Heart left ventricle (tissue), 16 donors: ENCODE measurements around the gene SLC25A21. TPM values are rescaled to one million over a fixed set of nuclear protein-coding genes. Genes with fewer than 3 reads are reported as not detected.
"Not testable (repeated sequence)": the region's sequence is repeated elsewhere in the genome, so short reads cannot be mapped to it uniquely, and the experiment has no call there.

Experiments used
- ATAC-seq, 4 donors: fragments of 200-7000 bp; cut with Tn5 transposase; one replicate each; pipeline ENCODE4 v1.9.1; 2020 to 2022; ENCODE audit warnings: moderate library complexity in 4 of 4, mild to moderate bottlenecking in 3 of 4, moderate number of reproducible peaks in 1 of 4
- DNase-seq, 5 donors: peaks; one replicate each; pipeline ENCODE4 v3.0.0-alpha.2; 2020
- H3K27ac ChIP-seq, 12 donors: fragments of 200-600 bp; sonication (generic) in 4 of 12; one replicate each; pipeline versions ENCODE4 v1.5.0 to v1.8.0; 2016 to 2022; ENCODE audit warnings: mild to moderate bottlenecking in 2 of 12
- H3K27me3 ChIP-seq, 9 donors: fragments of 200-600 bp; sonication (generic) in 2 of 9; one replicate each; pipeline versions ENCODE4 v1.5.1 to v1.8.0; 2016 to 2022; ENCODE audit warnings: mild to moderate bottlenecking in 3 of 9
- H3K36me3 ChIP-seq, 9 donors: fragments of 200-600 bp; sonication (generic) in 2 of 9; one replicate each; pipeline versions ENCODE4 v1.5.0 to v1.8.0; 2018 to 2022; ENCODE audit warnings: mild to moderate bottlenecking in 2 of 9
- H3K4me1 ChIP-seq, 12 donors: fragments of 200-600 bp; sonication (generic) in 4 of 12; one replicate each; pipeline versions ENCODE4 v1.5.0 to v1.8.0; 2016 to 2022; ENCODE audit warnings: mild to moderate bottlenecking in 3 of 12
- H3K4me3 ChIP-seq, 12 donors: fragments of 200-600 bp; sonication (generic) in 4 of 12; one replicate each; pipeline versions ENCODE4 v1.5.0 to v1.8.0; 2017 to 2022; ENCODE audit warnings: mild to moderate bottlenecking in 9 of 12, moderate library complexity in 4 of 12
- H3K9me3 ChIP-seq, 12 donors: fragments of 200-600 bp; sonication (generic) in 4 of 12; one replicate each; pipeline versions ENCODE4 v1.5.0 to v1.8.0; 2016 to 2022; ENCODE audit warnings: mild to moderate bottlenecking in 1 of 12
- POLR2A ChIP-seq, 2 donors: fragments of 450-650 bp; IDR thresholded peaks; one replicate each; pipeline ENCODE4 v1.6.1; 2017; ENCODE audit warnings: antibody characterized with exemption in 2 of 2, mild to moderate bottlenecking in 2 of 2, moderate library complexity in 2 of 2
- WGBS, 4 donors: extraction: QIAGEN DNeasy Blood & Tissue Kit in 2 of 4; methylation state at CpG; one replicate each; pipeline versions ENCODE4 v1.1.5 to v1.1.7; 2013 to 2018; 5-methylcytosine and 5-hydroxymethylcytosine counted together
- intact Hi-C, 10 donors: fragments of 100-400 bp; cut with DNase I; formaldehyde crosslinking; loops; one replicate each; pipeline versions ENCODE4 v1.11.1 to v1.14.2; 2022
- polyA plus RNA-seq, 2 donors: library from polyadenylated mRNA; stranded (reverse); fragments of 200-250 nt; gene quantifications; one replicate each; pipeline ENCODE4 v1.2.3, GENCODE V29; 2013
- total RNA-seq, 9 donors: library from RNA; depleted of rRNA in 2 of 9; stranded (reverse); fragments of >200 nt in 2 of 9; fragmentation: NEBNext Ultra II Directional in 3 of 9; extraction: Animal tissue kit (Norgen Biotek cat#: 25700) in 3 of 9; gene quantifications; one replicate each; pipeline versions ENCODE4 v1.1.0 to v1.2.4, GENCODE V29; 2016 to 2023
- TF ChIP-seq, protein P1 (sequence below), 12 donors: fragments of 200-600 bp; sonication (generic) in 4 of 12; IDR thresholded peaks; one replicate each; pipeline versions ENCODE4 v1.5.0 to v1.8.0; 2018 to 2022; ENCODE audit warnings: antibody characterized with exemption in 12 of 12, mild to moderate bottlenecking in 5 of 12
- donor health status: ischemic (EF 13 %, LVEDD 7.1; RV severe dilation, severe dysfunction).
- donor health status: healthy with polysubstance abuse.
- donor health status: DM: no; HTN: yes; CAD: no.
- donor health status: DM: no; HTN: no; CAD: no.
- donor health status: ischemic (EF 25% LVEDD 6.9; RV normal size, moderate dysfunction).
- donor health status: ischemic (EF 25% LVEDD 5.7; RV mildly dilated, moderate dysfunction).
- donor health status: healthy.
- donor health status: DM: yes; HTN: yes; CAD: no.
- donor health status: ischemic (EF 35%, LVEDD 5.7; RV mildly dilated, moderate dysfunction).
- donor health status: nonischemic (EF 11% LVEDD 7.7; RV severe dilation, severe dysfunction).
- donor health status: DM: yes; HTN: yes; CAD: no.
- donor health status: PGD.
- donor health status: ischemic (EF 29% LVEDD 5.4; RV normal size, mild dysfunction).
- donor health status: nonischemic (EF 23%, LVEDD 6.1; RV moderate dilation, normal function).

Gene SLC25A21
- total and polyA plus RNA-seq, 11 donors = 0.12 to 1.6 (median 0.24) TPM; not detected in 1

DNA sequence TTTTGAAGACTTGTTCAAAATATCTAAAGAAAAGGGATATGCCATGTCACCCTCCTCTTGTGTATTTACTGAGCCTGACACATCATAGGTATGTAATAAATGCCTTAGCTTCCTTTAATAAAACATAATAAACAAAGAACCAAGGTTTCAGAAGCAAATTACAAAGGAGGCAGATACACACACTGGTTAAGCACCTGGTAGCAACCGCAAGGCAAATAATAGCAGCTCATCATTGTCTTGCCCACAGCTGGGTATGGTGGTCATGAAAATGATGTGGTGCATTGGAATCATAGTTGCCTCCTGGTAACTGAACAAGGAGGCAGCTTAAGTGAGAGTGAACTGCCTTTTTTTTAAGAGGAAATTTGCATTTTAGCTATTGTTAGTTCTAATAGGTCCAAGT is 471.8 kb downstream of the SLC25A21 start:
- intact Hi-C loops = no loop called here
- no peaks in the 10 kb centered on the region for H3K4me1 ChIP-seq
- TF ChIP-seq, protein P1, sequence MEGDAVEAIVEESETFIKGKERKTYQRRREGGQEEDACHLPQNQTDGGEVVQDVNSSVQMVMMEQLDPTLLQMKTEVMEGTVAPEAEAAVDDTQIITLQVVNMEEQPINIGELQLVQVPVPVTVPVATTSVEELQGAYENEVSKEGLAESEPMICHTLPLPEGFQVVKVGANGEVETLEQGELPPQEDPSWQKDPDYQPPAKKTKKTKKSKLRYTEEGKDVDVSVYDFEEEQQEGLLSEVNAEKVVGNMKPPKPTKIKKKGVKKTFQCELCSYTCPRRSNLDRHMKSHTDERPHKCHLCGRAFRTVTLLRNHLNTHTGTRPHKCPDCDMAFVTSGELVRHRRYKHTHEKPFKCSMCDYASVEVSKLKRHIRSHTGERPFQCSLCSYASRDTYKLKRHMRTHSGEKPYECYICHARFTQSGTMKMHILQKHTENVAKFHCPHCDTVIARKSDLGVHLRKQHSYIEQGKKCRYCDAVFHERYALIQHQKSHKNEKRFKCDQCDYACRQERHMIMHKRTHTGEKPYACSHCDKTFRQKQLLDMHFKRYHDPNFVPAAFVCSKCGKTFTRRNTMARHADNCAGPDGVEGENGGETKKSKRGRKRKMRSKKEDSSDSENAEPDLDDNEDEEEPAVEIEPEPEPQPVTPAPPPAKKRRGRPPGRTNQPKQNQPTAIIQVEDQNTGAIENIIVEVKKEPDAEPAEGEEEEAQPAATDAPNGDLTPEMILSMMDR (IDR thresholded peaks at IDR 0.05) = no peak
- TF ChIP-seq POLR2A (IDR thresholded peaks at IDR 0.05) = no peak
- H3K36me3 ChIP-seq = no peaks in the 10 kb centered on the region
- ATAC-seq (no peak), DNase-seq (no peak)
- H3K9me3 ChIP-seq = peaks cover 0 to 5% (median 0%) of the 10 kb centered on the region in 12 donors
- H3K27ac ChIP-seq = no peak overlapping the region
- H3K4me3 ChIP-seq = no peak overlapping the region
- H3K27me3 ChIP-seq = no peaks in the 10 kb centered on the region
- WGBS, 4 donors = 94 to 100% (median 97%) methylated on average over 1 of the region's 1 CpG

DNA sequence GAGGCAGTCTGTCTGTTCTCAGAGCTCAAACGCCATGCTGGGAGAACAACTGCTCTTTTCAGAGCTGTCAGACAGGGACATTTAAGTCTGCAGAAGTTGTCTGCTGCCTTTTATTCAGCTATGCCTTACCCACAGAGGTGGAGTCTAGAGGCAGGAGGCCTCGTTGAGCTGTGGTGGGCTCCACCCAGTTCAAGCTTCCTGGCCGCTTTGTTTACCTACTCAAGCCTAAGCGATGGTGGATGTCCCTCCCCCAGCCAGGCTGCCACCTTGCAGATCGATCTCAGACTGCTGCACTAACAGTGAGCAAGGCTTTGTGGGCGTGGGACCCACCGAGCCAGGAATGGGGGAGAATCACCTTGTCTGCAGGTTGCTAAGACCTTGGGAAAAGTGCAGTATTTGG is 473.0 kb downstream of the SLC25A21 start:
- H3K27me3 ChIP-seq, H3K36me3 ChIP-seq, H3K4me1 ChIP-seq, H3K27ac ChIP-seq, H3K4me3 ChIP-seq, intact Hi-C loops, DNase-seq, ATAC-seq: not testable (repeated sequence)
- H3K9me3 ChIP-seq = peaks cover 0 to 10% (median 4%) of the 10 kb centered on the region in 12 donors
- WGBS, 4 donors = 57 to 67% (median 60%) methylated on average over 2 to 7 of the region's 7 CpGs

DNA sequence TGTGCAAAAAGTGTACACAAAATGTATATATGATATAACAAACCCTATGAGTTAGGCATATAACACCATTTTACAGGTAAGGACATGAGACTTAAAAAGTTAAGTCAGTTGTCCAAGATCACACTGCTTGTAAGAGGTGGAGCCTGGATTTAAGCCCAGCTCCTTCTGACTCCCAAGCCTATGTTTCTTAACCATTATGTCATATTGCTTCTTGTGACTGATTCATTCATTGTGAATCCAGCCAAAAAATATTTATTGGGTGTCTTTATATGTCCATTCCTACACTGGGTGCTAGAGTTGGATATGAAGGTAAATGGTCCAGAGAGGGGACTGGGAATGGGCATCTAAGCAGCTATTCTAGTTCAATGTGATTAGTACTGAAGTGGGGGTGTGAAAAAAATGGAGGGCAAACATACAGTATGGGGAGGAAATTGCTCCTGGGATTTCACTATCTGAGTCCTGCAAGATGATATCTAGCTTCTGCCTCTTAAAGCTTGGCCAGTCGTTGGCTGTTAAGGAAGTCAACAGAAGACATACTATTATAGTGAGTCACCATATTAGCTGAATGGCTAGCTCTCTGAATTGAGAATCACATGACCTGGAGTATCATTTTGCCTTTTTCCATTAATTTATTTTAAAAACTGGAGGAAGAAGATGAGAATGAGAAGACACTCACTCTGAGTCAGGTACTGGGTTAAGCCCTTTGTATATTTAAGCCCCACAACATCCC is 481.9 kb downstream of the SLC25A21 start:
- no peak for DNase-seq
- TF ChIP-seq, protein P1 (IDR thresholded peaks at IDR 0.05) = no peak
- no peak for TF ChIP-seq POLR2A (IDR thresholded peaks at IDR 0.05)
- peaks cover 0 to 9% (median 0%) of the 10 kb centered on the region in 9 donors for H3K27me3 ChIP-seq
- H3K27ac ChIP-seq = no peak overlapping the region
- no peaks in the 10 kb centered on the region for H3K4me1 ChIP-seq
- no peaks in the 10 kb centered on the region for H3K36me3 ChIP-seq
- no peak for ATAC-seq
- 32 to 43% (median 40%) methylated on average over 1 of the region's 1 CpG for WGBS, 4 donors
- intact Hi-C loops = no loop called here
- no peak overlapping the region for H3K4me3 ChIP-seq
- H3K9me3 ChIP-seq = peaks cover 0 to 6% (median 0%) of the 10 kb centered on the region in 12 donors

DNA sequence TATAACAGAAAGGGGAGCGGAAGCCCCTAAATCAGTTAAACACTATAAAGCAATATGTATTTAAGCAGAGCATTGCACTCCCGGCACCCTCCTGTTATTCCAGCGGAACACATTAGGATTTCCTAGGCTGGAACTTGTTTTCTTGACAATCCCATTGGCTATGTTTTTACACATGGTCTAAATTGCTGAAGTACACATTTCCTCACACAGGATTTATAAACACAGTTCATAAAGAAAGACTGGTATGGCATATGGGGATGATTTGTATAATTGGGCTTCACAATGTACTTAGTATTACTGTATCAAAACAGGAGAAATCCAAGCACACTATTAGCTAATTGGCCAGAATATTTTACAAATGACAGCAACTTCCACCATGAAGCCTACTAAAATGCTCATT is 487.5 kb downstream of the SLC25A21 start:
- peaks cover 0 to 5% (median 0%) of the 10 kb centered on the region in 9 donors for H3K27me3 ChIP-seq
- H3K9me3 ChIP-seq = no peaks in the 10 kb centered on the region
- no peak overlapping the region for H3K4me3 ChIP-seq
- intact Hi-C loops = no loop called here
- ATAC-seq = no peak
- 94 to 98% (median 96%) methylated on average over 3 of the region's 3 CpGs for WGBS, 4 donors
- no peak overlapping the region for H3K27ac ChIP-seq
- no peak for DNase-seq
- H3K4me1 ChIP-seq = no peaks in the 10 kb centered on the region
- no peak for TF ChIP-seq POLR2A (IDR thresholded peaks at IDR 0.05)
- TF ChIP-seq, protein P1 (IDR thresholded peaks at IDR 0.05) = no peak
- H3K36me3 ChIP-seq = no peaks in the 10 kb centered on the region
